Astrocyte of the spinal cord (primary cell): ENCODE data around the gene HDAC10.

Experiments
- DNase-seq: peaks from one replicate; pipeline ENCODE4 v3.0.0; 2011; ENCODE audit warnings: low read depth, low spot score
- H3K4me3 ChIP-seq: 2 replicates; pipeline ENCODE4 v1.5.1; 2011; ENCODE audit warnings: low read depth, mild to moderate bottlenecking, low read length, moderate library complexity
- CTCF ChIP-seq: IDR thresholded peaks from 2 replicates; pipeline ENCODE4 v1.5.1; 2012; ENCODE audit warnings: low read depth, mild to moderate bottlenecking, low read length, inconsistent platforms
- in situ Hi-C: cut with HindIII; loops from 2 replicates; pipeline ENCODE4 v1.10.0; 2017; ENCODE audit warnings: low sequenced_read_pairs

Gene HDAC10

GRCh38 chr22:50260801-50261614, 9.9 kb upstream of the HDAC10 start:
- in situ Hi-C loops = no loop called here
- DNase-seq = peak; percentile 66
- H3K4me3 ChIP-seq = peak overlapping the region; percentile 63
- no peak for TF ChIP-seq CTCF

- no peak for TF ChIP-seq CTCF
- H3K4me3 ChIP-seq = peak overlapping the region; percentile 63
- DNase-seq = no peak
- in situ Hi-C loops = no loop called here
Measured at GRCh38 chr22:50260434-50260800, 9.4 kb upstream of the HDAC10 start.

DNA sequence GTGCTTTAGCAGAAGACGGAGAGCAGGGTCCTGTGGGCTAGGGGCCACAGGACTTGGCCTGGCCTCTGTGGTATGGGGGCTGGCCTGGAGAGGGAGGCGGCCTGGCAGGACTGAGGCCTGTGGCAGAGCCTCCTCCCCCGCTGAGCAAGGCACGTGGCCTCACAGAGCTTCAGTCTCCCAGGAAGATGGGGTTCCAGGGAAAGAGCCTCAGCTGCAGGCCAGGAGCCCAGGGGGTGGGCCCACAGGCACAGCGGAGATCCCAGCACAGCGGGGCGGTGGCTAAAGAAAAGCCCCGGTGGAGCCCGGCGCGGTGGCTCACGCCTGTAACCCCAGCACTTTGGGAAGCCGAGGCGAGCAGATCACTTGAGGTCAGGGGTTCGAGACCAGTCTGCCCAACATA, 8.2 kb upstream of the HDAC10 start:
- DNase-seq = no peak
- no peak overlapping the region for H3K4me3 ChIP-seq
- TF ChIP-seq CTCF = no peak
- in situ Hi-C loops = no loop called here

DNA sequence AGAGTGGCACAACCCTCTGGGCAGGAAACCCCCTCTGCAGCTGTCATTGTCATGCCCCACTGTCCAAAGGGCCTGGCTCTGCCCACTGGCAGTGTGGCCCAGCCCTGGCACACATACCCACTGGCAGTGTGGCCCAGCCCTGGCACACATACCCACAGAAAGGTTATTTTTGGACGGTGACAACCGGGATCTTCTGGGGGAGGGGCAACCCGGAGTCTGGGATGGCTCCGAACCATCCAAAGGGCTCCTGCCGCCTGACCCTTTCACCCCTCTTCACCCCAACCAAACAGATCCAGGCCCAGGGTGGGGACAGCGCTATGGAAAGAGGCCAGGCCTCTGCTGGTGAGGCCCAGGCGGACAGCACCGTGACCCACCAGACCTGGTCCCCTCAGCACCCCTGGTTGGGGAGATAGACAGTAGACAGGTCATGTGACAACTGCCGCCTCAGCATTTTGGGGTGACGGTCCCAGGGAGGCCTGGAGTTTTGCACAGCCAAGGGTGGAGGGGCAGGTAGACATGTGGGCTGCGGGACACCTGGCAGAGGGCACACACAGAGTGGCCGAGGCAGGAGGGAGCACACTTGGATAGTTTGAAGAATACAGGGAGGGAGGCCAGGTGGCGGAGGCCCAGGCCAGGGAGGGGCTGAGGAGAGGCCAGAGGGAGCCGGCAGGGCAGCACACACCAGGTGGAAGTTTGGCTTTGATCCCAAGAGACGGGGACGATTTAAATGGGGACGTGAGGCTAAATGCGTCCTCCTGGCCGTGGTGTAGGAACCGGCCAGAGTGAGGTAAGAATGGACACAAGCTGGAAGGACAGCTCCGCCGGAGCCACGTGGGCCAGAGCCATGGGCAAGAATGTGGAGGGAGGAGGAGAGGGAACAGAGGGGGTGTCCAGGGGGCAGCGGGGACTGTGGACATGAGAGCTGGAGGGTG, 7.6 kb upstream of the HDAC10 start:
- TF ChIP-seq CTCF = no peak
- in situ Hi-C loops = no loop called here
- DNase-seq = no peak
- H3K4me3 ChIP-seq = no peak overlapping the region

DNA sequence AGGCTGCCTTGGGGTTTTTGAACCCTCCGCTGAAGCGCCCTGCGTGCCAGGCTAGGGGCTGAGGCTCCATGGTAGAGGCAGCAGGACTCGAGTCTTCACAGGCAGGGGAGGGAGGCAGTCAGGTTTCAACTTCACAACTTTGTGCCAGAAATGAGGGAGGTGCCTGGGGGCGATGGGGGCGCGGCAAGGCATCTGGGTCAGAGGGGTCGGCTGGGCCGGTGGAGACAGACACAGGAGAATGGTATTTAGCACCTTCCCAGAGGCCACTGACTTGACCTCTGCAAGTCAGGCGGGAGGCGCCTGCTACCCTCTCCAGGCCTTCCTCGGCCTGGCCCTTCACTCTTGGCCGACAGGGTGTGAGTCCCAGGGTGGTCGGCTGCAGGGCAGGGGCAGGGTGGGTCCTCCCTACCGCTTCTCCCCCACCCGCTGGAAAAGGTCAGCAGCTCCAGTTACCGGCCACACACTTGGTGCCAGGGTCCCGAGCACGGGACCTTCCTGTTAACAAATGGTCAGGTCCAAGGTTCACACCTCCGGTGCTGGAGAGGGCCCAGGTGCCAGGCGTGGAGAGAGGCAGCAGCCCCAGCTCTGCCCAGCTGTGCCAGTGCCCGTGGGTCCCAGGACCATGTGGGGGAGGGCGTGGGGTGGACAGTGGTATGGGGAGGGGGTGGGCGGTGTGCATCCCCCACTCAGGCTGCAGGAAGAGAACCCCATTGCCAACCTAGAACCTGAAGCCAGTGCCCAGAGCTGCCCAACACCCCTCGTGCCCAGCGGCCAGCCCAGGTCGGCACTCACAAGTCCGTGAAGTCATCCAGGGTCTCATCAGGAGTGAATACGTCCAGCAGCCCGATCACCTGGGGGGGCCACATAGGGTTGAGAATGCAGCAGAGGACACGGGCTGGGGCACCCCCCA, 6.6 kb upstream of the HDAC10 start:
- no peak overlapping the region for H3K4me3 ChIP-seq
- in situ Hi-C loops = no loop called here
- TF ChIP-seq CTCF = no peak
- DNase-seq = no peak

DNA sequence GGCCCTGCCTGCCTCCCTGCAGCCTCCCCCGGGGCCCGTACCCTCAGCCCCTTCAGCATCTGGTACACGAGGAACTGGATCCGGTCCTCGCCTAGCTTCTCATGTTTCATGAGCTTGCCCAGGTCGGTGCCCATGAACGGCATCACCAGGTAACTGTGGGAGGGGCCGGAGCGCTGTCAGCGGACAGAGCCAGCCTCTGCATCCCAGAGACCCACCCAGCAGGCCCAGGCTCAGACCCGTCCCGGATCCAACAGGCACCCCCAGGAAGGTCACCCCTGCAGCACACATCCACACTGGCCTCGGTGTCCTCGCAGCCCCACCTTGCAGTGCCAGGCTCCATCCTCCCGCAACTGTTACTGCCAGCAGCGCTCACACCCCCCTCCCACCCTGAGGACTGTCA, 6.0 kb upstream of the HDAC10 start:
- no peak overlapping the region for H3K4me3 ChIP-seq
- in situ Hi-C loops = no loop called here

More for the DNA sequence above, 6.0 kb upstream of the HDAC10 start:
- no peak for DNase-seq
- no peak for TF ChIP-seq CTCF
